Kidney epithelial cell (primary cell): ENCODE data around the gene PAPPA. TPM values are rescaled to one million over a fixed set of nuclear protein-coding genes. Genes with fewer than 3 reads are reported as not detected.

Experiments
- DNase-seq: peaks from one replicate; pipeline ENCODE4 v3.0.0-alpha.2; 2010; ENCODE audit warnings: low read depth
- H3K27me3 ChIP-seq: 2 replicates; pipeline ENCODE4 v1.6.0; 2011; ENCODE audit warnings: low read length; ENCODE audit not compliant: control insufficient read depth, insufficient read depth
- H3K36me3 ChIP-seq: 2 replicates; pipeline ENCODE4 v1.5.1; 2011; ENCODE audit warnings: low read length; ENCODE audit not compliant: control insufficient read depth, insufficient read depth
- H3K4me3 ChIP-seq: 2 replicates; pipeline ENCODE4 v1.5.1; 2011; ENCODE audit warnings: low read depth, mild to moderate bottlenecking, control low read depth, low read length
- total RNA-seq: library from RNA; depleted of rRNA; stranded (reverse); fragments of >200 nt; gene quantifications from 2 replicates; pipeline ENCODE4 v1.2.3, GENCODE V29; 2015
- TF ChIP-seq, protein P1 (sequence below): IDR thresholded peaks from 2 replicates; pipeline ENCODE4 v1.5.1; 2011; ENCODE audit warnings: mild to moderate bottlenecking, moderate library complexity, low read length, control low read depth, inconsistent platforms; ENCODE audit not compliant: insufficient read depth, poor library complexity, severe bottlenecking

PAPPA gene
- total RNA-seq, 1 donor from 2014 or later: 15.4 TPM

DNA sequence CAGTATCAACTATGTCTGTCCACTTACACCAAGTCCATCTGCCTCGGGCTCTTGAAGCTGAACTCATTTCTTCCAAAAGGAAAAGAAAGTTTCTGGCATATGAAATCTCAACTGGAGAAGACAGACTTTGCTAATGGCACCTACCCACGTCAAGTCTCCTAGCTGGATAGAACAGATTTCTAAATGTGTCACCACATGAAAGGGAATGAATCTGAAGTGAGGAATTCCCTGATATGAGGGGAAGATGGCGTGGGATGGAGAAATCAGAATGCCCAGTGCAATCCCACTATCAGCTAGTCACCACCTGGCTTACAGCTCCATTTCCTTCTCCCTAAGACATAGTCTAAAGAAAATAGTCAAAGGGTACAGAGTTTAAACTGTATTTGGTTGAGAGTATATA, 144.7 kb downstream of the PAPPA start:
- no peaks in the 10 kb centered on the region for H3K27me3 ChIP-seq
- no peak for DNase-seq
- TF ChIP-seq, protein P1, sequence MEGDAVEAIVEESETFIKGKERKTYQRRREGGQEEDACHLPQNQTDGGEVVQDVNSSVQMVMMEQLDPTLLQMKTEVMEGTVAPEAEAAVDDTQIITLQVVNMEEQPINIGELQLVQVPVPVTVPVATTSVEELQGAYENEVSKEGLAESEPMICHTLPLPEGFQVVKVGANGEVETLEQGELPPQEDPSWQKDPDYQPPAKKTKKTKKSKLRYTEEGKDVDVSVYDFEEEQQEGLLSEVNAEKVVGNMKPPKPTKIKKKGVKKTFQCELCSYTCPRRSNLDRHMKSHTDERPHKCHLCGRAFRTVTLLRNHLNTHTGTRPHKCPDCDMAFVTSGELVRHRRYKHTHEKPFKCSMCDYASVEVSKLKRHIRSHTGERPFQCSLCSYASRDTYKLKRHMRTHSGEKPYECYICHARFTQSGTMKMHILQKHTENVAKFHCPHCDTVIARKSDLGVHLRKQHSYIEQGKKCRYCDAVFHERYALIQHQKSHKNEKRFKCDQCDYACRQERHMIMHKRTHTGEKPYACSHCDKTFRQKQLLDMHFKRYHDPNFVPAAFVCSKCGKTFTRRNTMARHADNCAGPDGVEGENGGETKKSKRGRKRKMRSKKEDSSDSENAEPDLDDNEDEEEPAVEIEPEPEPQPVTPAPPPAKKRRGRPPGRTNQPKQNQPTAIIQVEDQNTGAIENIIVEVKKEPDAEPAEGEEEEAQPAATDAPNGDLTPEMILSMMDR: no peak
- no peaks in the 10 kb centered on the region for H3K36me3 ChIP-seq
- H3K4me3 ChIP-seq: no peak overlapping the region

DNA sequence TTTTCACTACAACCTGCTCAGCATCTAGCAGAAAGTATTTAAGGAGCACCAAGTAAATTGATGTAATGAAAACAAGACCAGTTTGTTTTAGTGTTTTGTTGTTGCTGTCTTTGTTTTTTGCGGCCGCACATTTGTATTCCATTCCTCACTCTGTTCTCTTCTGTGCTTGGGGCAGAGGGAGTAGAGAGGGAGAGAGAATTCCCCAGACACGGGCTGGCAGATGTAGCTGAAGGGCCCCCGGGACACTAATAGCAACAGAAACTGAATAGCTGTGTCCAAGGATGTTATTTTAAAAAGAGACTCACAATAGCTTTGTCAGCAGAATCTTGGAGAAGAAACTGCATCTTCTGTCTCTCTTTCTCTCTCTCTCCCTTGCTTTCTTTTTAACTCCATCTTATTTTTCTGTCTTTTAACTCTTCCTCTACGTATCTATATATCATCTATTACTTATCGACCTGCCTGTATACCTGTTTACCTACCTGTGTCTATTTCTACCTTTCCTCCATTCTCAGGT, 145.3 kb downstream of the PAPPA start:
- Histone ChIP-seq H3K36me3 (no peaks in the 10 kb centered on the region), H3K27me3 (no peaks in the 10 kb centered on the region), H3K4me3 (no peak overlapping the region)
- TF ChIP-seq, protein P1: no peak
- DNase-seq: no peak

DNA sequence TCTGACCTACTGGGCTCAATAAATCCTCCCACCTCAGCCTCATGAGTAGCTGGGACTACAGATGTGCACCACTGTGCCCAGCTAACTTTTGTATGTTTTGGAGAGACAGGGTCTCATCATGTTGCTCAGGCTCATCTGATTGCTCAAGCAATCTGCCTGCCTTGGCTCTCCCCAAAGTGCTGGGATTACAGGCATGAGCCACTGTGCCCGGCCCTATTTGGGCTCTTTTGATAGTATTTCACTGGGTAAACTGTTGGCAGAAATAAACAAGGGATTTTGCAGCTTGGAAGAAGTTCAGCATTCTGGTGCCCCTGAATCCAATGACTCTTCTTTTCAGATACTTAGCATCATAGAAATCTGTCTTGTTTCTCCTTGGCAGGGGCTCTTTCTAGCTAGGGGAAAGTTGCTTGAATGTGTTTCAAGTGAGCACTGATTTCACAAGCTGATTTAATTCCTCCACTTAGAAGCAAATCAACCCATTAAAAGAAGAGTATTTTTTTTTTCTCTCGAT, 146.8 kb downstream of the PAPPA start:
- TF ChIP-seq, protein P1: no peak
- Histone ChIP-seq H3K27me3 (no peaks in the 10 kb centered on the region), H3K4me3 (no peak overlapping the region)

DNA sequence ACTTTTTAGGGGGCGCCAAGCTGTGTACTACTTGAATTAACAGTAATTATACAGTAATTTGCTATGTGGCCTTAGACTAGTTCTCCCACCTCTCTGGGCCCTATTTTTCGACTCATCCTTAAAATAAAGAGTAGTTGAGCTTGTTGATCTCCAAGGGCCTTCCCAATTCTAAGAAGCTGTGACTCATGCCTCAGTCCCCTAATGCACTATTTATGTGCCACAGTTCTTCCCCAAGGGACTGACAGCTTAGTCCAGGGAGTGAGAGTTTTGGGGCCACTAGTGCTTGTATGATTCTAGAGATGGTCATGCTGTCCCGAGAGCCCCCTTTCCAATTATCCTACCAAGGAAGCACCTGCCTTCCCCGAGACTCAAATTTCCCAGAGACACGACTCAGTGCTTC, 149.7 kb downstream of the PAPPA start:
- DNase-seq: no peak
- H3K27me3 ChIP-seq: no peaks in the 10 kb centered on the region
- TF ChIP-seq, protein P1: no peak
- H3K4me3 ChIP-seq: no peak overlapping the region
- H3K36me3 ChIP-seq: no peaks in the 10 kb centered on the region

More for the DNA sequence above, 146.8 kb downstream of the PAPPA start:
- DNase-seq: no peak
- H3K36me3 ChIP-seq: no peaks in the 10 kb centered on the region

DNA sequence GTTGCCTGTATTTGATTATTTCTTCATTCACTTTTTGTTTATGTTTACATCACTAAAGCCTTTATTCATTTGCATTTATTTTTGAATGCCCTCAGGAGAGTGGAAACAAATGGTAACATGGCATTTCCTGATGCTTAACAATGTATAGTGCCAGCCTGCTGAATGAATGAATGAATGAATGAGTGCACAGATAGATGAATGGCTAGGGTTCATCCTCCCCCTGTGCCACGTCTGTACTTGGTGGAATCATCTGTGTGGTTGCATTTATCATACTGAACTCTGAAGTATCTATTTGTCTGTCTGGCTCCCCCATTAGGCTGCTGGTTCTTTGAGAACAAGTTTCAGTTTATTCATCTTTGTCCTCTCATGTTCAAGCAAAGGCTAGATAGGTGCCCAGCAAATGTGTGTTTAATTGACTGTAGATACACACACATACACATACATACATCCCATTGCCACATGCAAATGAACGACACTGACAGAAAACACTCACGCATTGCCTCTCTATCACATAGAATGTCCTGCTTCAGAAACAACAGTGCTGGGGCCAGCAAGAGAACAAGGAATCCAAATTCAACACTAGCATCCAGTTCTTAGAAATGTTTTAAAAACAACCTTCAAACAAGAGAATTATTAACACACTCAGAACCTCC, 150.4 kb downstream of the PAPPA start:
- TF ChIP-seq, protein P1: no peak
- Histone ChIP-seq H3K4me3 (no peak overlapping the region), H3K27me3 (no peaks in the 10 kb centered on the region), H3K36me3 (no peaks in the 10 kb centered on the region)
- no peak for DNase-seq

DNA sequence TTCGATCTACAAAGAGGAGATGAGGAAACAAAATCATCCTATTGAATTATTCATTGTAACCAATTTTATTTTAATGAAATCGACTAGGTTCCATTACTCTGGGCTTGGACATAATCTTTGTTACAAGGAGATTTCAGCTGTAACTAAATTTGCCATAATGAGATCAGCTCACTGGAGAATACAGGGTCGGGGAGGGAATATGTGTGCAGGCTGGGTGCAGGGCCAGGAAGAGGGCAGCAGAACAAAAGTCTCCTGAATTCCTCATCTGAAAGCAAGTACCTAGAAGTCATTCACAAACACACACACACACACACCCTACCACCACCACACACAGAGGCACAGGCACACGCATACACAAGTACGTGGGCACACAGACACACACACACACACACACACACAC, 151.2 kb downstream of the PAPPA start:
- TF ChIP-seq, protein P1: no peak
- H3K4me3 ChIP-seq: no peak overlapping the region

More for the DNA sequence above, 151.2 kb downstream of the PAPPA start:
- no peak for DNase-seq
- Histone ChIP-seq H3K27me3 (no peaks in the 10 kb centered on the region), H3K36me3 (no peaks in the 10 kb centered on the region)
